ENCODE data around the gene DNAH2.

GRCh38 chr17:7707446-7707845 lies 10.1 kb upstream of the DNAH2 start:
- no peak for TF ChIP-seq POLR2AphosphoS5 (IDR thresholded peaks at IDR 0.05)
- TF ChIP-seq, protein P1, sequence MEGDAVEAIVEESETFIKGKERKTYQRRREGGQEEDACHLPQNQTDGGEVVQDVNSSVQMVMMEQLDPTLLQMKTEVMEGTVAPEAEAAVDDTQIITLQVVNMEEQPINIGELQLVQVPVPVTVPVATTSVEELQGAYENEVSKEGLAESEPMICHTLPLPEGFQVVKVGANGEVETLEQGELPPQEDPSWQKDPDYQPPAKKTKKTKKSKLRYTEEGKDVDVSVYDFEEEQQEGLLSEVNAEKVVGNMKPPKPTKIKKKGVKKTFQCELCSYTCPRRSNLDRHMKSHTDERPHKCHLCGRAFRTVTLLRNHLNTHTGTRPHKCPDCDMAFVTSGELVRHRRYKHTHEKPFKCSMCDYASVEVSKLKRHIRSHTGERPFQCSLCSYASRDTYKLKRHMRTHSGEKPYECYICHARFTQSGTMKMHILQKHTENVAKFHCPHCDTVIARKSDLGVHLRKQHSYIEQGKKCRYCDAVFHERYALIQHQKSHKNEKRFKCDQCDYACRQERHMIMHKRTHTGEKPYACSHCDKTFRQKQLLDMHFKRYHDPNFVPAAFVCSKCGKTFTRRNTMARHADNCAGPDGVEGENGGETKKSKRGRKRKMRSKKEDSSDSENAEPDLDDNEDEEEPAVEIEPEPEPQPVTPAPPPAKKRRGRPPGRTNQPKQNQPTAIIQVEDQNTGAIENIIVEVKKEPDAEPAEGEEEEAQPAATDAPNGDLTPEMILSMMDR (IDR thresholded peaks at IDR 0.05) = no peak

Measured in breast epithelium (tissue), 3 donors.